Tibial nerve (tissue), 4 donors: ENCODE data around the gene ANXA10. TPM values are rescaled to one million over a fixed set of nuclear protein-coding genes. Genes with fewer than 3 reads are reported as not detected.
"Not testable (repeated sequence)": the region's sequence is repeated elsewhere in the genome, so short reads cannot be mapped to it uniquely, and the experiment has no call there.

Experiments
- DNase-seq, 2 donors: peaks; one replicate each; pipeline ENCODE4 v3.0.0-alpha.2; 2019; ENCODE audit warnings: low spot score in 2 of 2
- H3K27ac ChIP-seq, 4 donors: fragments of 200-600 bp; sonication (generic) in 3 of 4; one replicate each; pipeline ENCODE4 v1.5.1; 2017 to 2019; ENCODE audit warnings: mild to moderate bottlenecking in 1 of 4
- H3K27me3 ChIP-seq, 2 donors: fragments of 200-600 bp; sonication (generic) in 1 of 2; one replicate each; pipeline versions ENCODE4 v1.5.1 to v1.6.0; 2017 to 2019
- H3K36me3 ChIP-seq, 3 donors: fragments of 200-600 bp; sonication (generic); one replicate each; pipeline ENCODE4 v1.5.1; 2018 to 2019
- H3K4me1 ChIP-seq, 4 donors: fragments of 200-600 bp; sonication (generic) in 3 of 4; one replicate each; pipeline ENCODE4 v1.5.1; 2017 to 2019
- H3K4me3 ChIP-seq, 4 donors: fragments of 200-600 bp; sonication (generic) in 3 of 4; one replicate each; pipeline ENCODE4 v1.5.1; 2017 to 2019; ENCODE audit warnings: mild to moderate bottlenecking in 1 of 4, moderate library complexity in 1 of 4
- H3K9me3 ChIP-seq, 4 donors: fragments of 200-600 bp; sonication (generic) in 3 of 4; one replicate each; pipeline ENCODE4 v1.5.1; 2017 to 2019
- EP300 ChIP-seq, 2 donors: sonication (generic); formaldehyde crosslinking; IDR thresholded peaks; one replicate each; pipeline ENCODE4 v1.6.1; 2017; ENCODE audit warnings: antibody characterized with exemption in 2 of 2, mild to moderate bottlenecking in 1 of 2
- POLR2A ChIP-seq, 2 donors: fragments of 450-650 bp; IDR thresholded peaks; one replicate each; pipeline ENCODE4 v1.6.1; 2017; ENCODE audit warnings: antibody characterized with exemption in 2 of 2, mild to moderate bottlenecking in 2 of 2, moderate library complexity in 2 of 2
- WGBS, 2 donors: methylation state at CpG; one replicate each; pipeline ENCODE4 v1.1.5; 2018; 5-methylcytosine and 5-hydroxymethylcytosine counted together
- total RNA-seq, 4 donors: library from RNA; depleted of rRNA; stranded (reverse); fragments of >200 nt; gene quantifications; one replicate each; pipeline ENCODE4 v1.1.0, GENCODE V29; 2016
- TF ChIP-seq, protein P1 (sequence below), 5 experiments: fragments of 200-600 bp in 3 of 5; fragments of 450-650 bp in 2 of 5; sonication (generic) in 3 of 5; IDR thresholded peaks; one replicate each; pipeline ENCODE4 v1.5.1; 2016 to 2019; ENCODE audit warnings: antibody characterized with exemption in 5 of 5, mild to moderate bottlenecking in 3 of 5, moderate library complexity in 2 of 5

The ANXA10 gene
- total RNA-seq, 4 donors from 2014 or later = not detected

DNA sequence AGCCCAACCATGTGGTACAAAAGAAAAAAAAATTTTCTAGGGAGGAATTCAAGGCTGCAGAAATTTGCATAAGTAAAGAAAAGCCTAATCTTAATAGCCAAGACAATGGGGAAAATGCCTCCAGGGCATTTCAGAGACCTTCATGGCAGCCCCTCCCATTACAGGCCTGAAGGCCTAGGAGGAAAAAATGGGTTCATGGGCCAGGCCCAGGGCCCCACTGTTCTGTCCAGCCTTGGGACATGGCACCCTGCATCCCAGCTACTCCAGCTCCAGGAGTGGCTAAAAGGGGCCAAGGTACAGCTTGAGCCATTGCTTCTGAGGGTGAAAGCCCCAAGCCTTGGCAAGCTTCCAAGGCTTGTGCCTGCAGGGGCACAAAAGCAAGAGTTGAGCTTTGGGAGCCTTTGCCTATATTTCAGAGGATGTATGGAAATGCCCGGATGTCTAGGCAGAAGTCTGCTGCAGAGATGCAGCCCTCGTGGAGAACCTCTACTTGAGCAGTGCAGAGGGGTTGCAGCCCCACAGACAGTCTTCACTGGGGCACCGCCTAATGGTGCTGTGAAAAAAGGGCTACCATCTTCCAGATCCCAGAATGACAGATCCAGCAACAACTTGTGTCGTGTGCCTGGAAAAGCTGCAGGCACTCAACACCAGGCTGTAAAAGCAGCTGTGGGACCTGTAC, 111.0 kb downstream of the ANXA10 start:
- 91 to 97% methylated on average over 4 of the region's 4 CpGs for WGBS, 2 donors
- TF ChIP-seq, protein P1, sequence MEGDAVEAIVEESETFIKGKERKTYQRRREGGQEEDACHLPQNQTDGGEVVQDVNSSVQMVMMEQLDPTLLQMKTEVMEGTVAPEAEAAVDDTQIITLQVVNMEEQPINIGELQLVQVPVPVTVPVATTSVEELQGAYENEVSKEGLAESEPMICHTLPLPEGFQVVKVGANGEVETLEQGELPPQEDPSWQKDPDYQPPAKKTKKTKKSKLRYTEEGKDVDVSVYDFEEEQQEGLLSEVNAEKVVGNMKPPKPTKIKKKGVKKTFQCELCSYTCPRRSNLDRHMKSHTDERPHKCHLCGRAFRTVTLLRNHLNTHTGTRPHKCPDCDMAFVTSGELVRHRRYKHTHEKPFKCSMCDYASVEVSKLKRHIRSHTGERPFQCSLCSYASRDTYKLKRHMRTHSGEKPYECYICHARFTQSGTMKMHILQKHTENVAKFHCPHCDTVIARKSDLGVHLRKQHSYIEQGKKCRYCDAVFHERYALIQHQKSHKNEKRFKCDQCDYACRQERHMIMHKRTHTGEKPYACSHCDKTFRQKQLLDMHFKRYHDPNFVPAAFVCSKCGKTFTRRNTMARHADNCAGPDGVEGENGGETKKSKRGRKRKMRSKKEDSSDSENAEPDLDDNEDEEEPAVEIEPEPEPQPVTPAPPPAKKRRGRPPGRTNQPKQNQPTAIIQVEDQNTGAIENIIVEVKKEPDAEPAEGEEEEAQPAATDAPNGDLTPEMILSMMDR (IDR thresholded peaks at IDR 0.05) = no peak
- TF ChIP-seq EP300 (IDR thresholded peaks at IDR 0.05) (no peak), POLR2A (IDR thresholded peaks at IDR 0.05) (no peak)
- Histone ChIP-seq H3K27me3 (no peaks in the 10 kb centered on the region), H3K27ac (no peak overlapping the region), H3K4me3 (no peak overlapping the region), H3K36me3 (peaks cover 0 to 36% (median 0%) of the 10 kb centered on the region in 3 donors), H3K9me3 (peaks cover 0 to 38% (median 9%) of the 10 kb centered on the region in 4 donors), H3K4me1 (no peaks in the 10 kb centered on the region)
- DNase-seq = no peak

DNA sequence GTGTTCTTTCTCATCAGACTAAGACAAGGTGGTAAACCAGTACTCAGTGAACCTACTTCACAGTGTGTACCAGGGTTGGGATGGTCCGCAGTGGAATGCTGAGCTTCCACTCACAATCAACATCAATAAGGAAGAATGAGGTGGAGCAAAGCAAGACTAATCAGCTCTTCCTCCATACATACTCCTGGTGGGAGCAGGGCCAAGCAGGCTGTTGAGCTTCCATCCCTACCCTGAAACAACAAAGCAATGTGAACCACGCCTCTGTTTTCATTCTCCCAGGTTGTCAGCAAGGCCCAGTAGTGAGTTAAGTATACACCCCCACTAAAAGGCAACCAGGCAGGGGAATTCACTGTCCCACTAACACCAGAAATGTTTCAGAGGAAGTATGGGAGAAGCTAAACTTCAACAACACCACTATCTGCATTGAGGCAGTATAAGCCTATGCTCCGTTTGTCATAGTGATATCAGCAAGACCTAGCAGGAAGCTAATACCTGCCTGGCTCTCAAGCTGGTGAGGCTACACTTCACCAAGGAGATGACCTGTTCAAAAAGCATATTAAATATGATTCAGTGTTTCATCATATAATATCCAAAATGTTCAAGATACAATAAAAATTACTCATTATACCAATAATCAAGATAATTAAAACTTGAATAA, 116.7 kb downstream of the ANXA10 start:
- Histone ChIP-seq H3K9me3 (peaks cover 0 to 19% (median 0%) of the 10 kb centered on the region in 4 donors), H3K27me3 (no peaks in the 10 kb centered on the region), H3K27ac (no peak overlapping the region), H3K4me3 (no peak overlapping the region), H3K4me1 (no peaks in the 10 kb centered on the region), H3K36me3 (peaks cover 0 to 32% (median 0%) of the 10 kb centered on the region in 3 donors)
- 93 to 96% methylated on average over 3 of the region's 3 CpGs for WGBS, 2 donors
- TF ChIP-seq EP300 (IDR thresholded peaks at IDR 0.05) (no peak), POLR2A (IDR thresholded peaks at IDR 0.05) (no peak)
- TF ChIP-seq, protein P1 (IDR thresholded peaks at IDR 0.05) = no peak
- DNase-seq = no peak

DNA sequence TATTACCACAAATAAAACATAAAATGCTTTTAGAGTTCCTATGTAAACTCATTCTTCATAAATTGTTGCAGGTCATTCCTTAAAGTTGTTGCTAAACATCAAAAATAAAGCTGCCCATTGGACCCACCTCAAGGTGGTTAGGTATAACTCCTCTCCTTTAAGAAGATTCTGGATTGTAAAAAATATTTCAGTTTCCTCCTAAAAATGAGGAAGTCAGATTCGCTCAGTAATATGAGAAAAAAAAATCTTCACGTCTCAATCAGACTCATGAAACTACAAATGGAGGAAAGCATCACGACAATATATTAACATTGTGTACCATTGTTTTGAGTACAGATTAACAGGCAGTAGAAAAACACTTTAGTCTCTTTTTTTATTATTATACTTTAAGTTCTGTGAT, 120.3 kb downstream of the ANXA10 start:
- Histone ChIP-seq H3K4me3 (no peak overlapping the region), H3K36me3 (peaks cover 0 to 61% (median 4%) of the 10 kb centered on the region in 3 donors), H3K9me3 (peaks cover 0 to 28% (median 3%) of the 10 kb centered on the region in 4 donors), H3K27me3 (no peaks in the 10 kb centered on the region), H3K27ac (no peak overlapping the region), H3K4me1 (no peaks in the 10 kb centered on the region)
- TF ChIP-seq, protein P1 (IDR thresholded peaks at IDR 0.05) = no peak
- TF ChIP-seq POLR2A (IDR thresholded peaks at IDR 0.05) = no peak
- TF ChIP-seq EP300 (IDR thresholded peaks at IDR 0.05) = no peak
- 85 to 88% methylated on average over 3 of the region's 3 CpGs for WGBS, 2 donors
- no peak for DNase-seq

DNA sequence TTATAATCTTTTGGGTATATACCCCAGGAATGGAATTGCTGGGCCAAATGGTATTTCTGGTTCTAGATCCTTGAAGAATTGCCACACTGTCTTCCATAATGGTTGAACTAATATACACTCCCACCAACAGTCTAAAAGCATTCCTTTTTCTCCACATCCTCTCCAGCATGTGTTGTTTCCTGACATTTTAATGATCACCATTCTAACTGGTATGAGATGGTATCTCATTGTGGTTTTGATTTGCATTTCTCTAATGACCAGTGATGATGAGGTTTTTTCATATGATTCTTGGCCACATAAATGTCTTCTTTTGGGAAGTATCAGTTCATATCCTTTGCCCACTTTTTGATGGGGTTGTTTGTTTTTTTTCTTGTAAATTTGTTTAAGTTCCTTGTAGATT, 121.2 kb downstream of the ANXA10 start:
- H3K36me3 ChIP-seq = peaks cover 0 to 61% (median 5%) of the 10 kb centered on the region in 3 donors
- H3K4me1 ChIP-seq, H3K4me3 ChIP-seq, DNase-seq, H3K27me3 ChIP-seq, H3K27ac ChIP-seq: not testable (repeated sequence)
- peaks cover 0 to 28% (median 3%) of the 10 kb centered on the region in 4 donors for H3K9me3 ChIP-seq

DNA sequence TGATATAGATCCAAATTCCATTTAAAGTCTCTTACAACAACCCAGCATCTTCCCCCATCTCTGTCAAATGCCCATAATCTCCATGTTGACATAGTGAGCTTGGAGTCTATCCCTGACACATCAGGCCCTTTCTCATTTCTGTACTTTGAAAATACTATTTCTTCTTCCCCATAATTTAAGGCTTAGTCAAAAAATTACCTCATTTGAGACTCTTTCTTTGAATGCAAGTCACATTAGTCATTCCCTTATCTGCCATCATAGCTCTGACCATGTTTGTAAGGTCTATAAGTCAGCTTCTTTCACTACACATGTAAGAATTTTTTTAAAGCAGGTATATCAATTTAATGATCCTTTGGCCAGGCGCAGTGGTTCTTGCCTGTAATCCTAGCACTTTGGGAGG, 126.3 kb downstream of the ANXA10 start:
- peaks cover 0 to 21% (median 3%) of the 10 kb centered on the region in 4 donors for H3K9me3 ChIP-seq
- no peak for DNase-seq
- TF ChIP-seq POLR2A (IDR thresholded peaks at IDR 0.05) (no peak), EP300 (IDR thresholded peaks at IDR 0.05) (no peak)
- TF ChIP-seq, protein P1 (IDR thresholded peaks at IDR 0.05) = no peak
- H3K36me3 ChIP-seq = peaks cover 0 to 97% (median 12%) of the 10 kb centered on the region in 3 donors
- no peak overlapping the region for H3K27ac ChIP-seq
- WGBS, 2 donors = 100% methylated on average over 1 of the region's 1 CpG
- no peak overlapping the region for H3K4me3 ChIP-seq
- no peaks in the 10 kb centered on the region for H3K27me3 ChIP-seq
- H3K4me1 ChIP-seq = no peaks in the 10 kb centered on the region
